PC-3 (cell line): ENCODE measurements around the gene PRDX5.

Experiments
- CTCF ChIP-seq: fragments of 300-600 bp; sonication (generic); conservative IDR thresholded peaks from 2 replicates; pipeline ENCODE4 v1.5.1; 2017; ENCODE audit warnings: antibody characterized with exemption, low read depth, mild to moderate bottlenecking, low read length
- EZH2phosphoT487 ChIP-seq: fragments of 300-600 bp; sonication (generic); IDR thresholded peaks from 2 replicates; pipeline ENCODE4 v1.6.1; 2018; ENCODE audit warnings: mild to moderate bottlenecking, antibody characterized with exemption, low read length, borderline replicate concordance

- TF ChIP-seq CTCF (no peak), EZH2phosphoT487 (no peak)
Measured at GRCh38 chr11:64367931-64368672, 50.2 kb downstream of the PRDX5 start.
